A549 (cell line): ENCODE results near the gene PRKD3. TPM values are rescaled to one million over a fixed set of nuclear protein-coding genes. Genes with fewer than 3 reads are reported as not detected.

Experiments
- ATAC-seq, 2 experiments: fragments of 200-7000 bp in 1 of 2; fragments of >200 bp in 1 of 2; cut with Nextera tagmentation in 1 of 2; cut with Tn5 transposase in 1 of 2; 3 replicates each; pipeline versions ENCODE4 v1.8.0 to v1.9.1; 2018 to 2020; ENCODE audit warnings: mild to moderate bottlenecking in 1 of 2, moderate library complexity in 1 of 2
- CTCF ChIA-PET: fragments of 300-600 bp; sonication (Branson Sonifier 250); formaldehyde crosslinking; extraction: SDS; loops from one replicate; lab custom pipeline; 2021; ENCODE audit warnings: antibody characterized with exemption, inconsistent platforms; lab: Yijun Ruan, JAX
- POLR2A ChIA-PET: fragments of 350-600 bp; formaldehyde crosslinking; extraction: SDS; loops from one replicate; lab custom pipeline; 2021; ENCODE audit warnings: antibody characterized with exemption, inconsistent platforms; lab: Yijun Ruan, JAX
- DNase-seq, 2 experiments: peaks; one replicate each; pipeline versions ENCODE4 v3.0.0 to v3.0.0-alpha.2; 2011 to 2016; ENCODE audit warnings: low read depth in 1 of 2, low spot score in 1 of 2
- FAIRE-seq: peaks from 2 replicates; lab custom pipeline; 2011; peaks lifted over from hg19 to GRCh38; lab: Jason Lieb, UNC
- H3K27ac ChIP-seq, 2 experiments: fragments of >200 bp; sonication (Bioruptor Twin); formaldehyde crosslinking; 3 replicates each; pipeline ENCODE4 v1.5.1; 2016 to 2017
- H3K4me1 ChIP-seq: fragments of >200 bp; sonication (Bioruptor Twin); formaldehyde crosslinking; 3 replicates; pipeline ENCODE4 v1.6.1; 2016
- H3K4me2 ChIP-seq: fragments of >200 bp; sonication (Bioruptor Twin); formaldehyde crosslinking; 3 replicates; pipeline ENCODE4 v1.6.1; 2016
- H3K4me3 ChIP-seq: fragments of >200 bp; sonication (Bioruptor Twin); formaldehyde crosslinking; 3 replicates; pipeline ENCODE4 v1.5.1; 2016
- H3K9me3 ChIP-seq: fragments of >200 bp; sonication (Bioruptor Twin); formaldehyde crosslinking; 3 replicates; pipeline ENCODE4 v1.6.1; 2016
- CEBPB ChIP-seq, 2 experiments: fragments of >200 bp in 1 of 2; sonication (Bioruptor Twin) in 1 of 2; formaldehyde crosslinking in 1 of 2; IDR thresholded peaks; 2 replicates each; pipeline ENCODE4 v1.6.1; 2012 to 2016
- CHD4 ChIP-seq: fragments of 200-600 bp; sonication (generic); IDR thresholded peaks from 2 replicates; pipeline ENCODE4 v1.6.1; 2016; ENCODE audit warnings: antibody characterized with exemption, mild to moderate bottlenecking, borderline replicate concordance
- EHMT2 ChIP-seq: fragments of 200-600 bp; sonication (generic); IDR thresholded peaks from 2 replicates; pipeline ENCODE4 v1.6.1; 2016; ENCODE audit warnings: antibody characterized with exemption, low read depth, mild to moderate bottlenecking, moderate library complexity
- JUN ChIP-seq, 2 experiments: fragments of >200 bp; sonication (Bioruptor Twin); formaldehyde crosslinking; IDR thresholded peaks; 2 replicates in 1 of 2; 3 replicates in 1 of 2; pipeline ENCODE4 v1.6.1; 2016 to 2017
- JUNB ChIP-seq: fragments of >200 bp; sonication (Bioruptor Twin); formaldehyde crosslinking; IDR thresholded peaks from 2 replicates; pipeline ENCODE4 v1.6.1; 2016
- NPAS2 ChIP-seq: fragments of 250-450 bp; sonication (Bioruptor Pico); IDR thresholded peaks from 2 replicates; pipeline ENCODE4 v1.8.0; 2022; ENCODE audit warnings: mild to moderate bottlenecking, moderate library complexity, borderline replicate concordance
- POLR2A ChIP-seq: IDR thresholded peaks from 2 replicates; pipeline ENCODE4 v1.6.1; 2012; ENCODE audit warnings: mild to moderate bottlenecking, low read length
- RFX5 ChIP-seq: fragments of 450-650 bp; IDR thresholded peaks from 2 replicates; pipeline ENCODE4 v1.7.1; 2014; ENCODE audit warnings: antibody characterized with exemption, mild to moderate bottlenecking, moderate library complexity
- SREBF2 ChIP-seq: fragments of 450-650 bp; IDR thresholded peaks from 2 replicates; pipeline ENCODE4 v1.6.1; 2014; ENCODE audit warnings: mild to moderate bottlenecking, moderate library complexity
- ZC3H11A ChIP-seq: fragments of 450-650 bp; IDR thresholded peaks from 2 replicates; pipeline ENCODE4 v1.6.1; 2014; ENCODE audit warnings: antibody characterized with exemption, mild to moderate bottlenecking
- ZFP36 ChIP-seq: fragments of 450-650 bp; IDR thresholded peaks from 2 replicates; pipeline ENCODE4 v1.6.1; 2014; ENCODE audit warnings: borderline replicate concordance; ENCODE audit not compliant: partially characterized antibody
- ZSCAN20 ChIP-seq: fragments of 250-450 bp; sonication (Bioruptor Pico); IDR thresholded peaks from 2 replicates; pipeline ENCODE4 v1.8.0; 2022; ENCODE audit warnings: mild to moderate bottlenecking, moderate library complexity
- WGBS: methylation state at CpG from one replicate; pipeline ENCODE4 v1.1.6; 2017; ENCODE audit errors: missing lambda C conversion rate; 5-methylcytosine and 5-hydroxymethylcytosine counted together
- polyA plus RNA-seq, 4 experiments: library from polyadenylated mRNA; depleted of rRNA in 3 of 4; stranded (reverse); fragments of >200 nt; fragmentation: RNase III in 1 of 4; extraction: RNeasy Plus Mini Kit Qiagen cat#74134 plus additional on column Dnase treatment in 1 of 4; gene quantifications; 2 replicates in 3 of 4; 3 replicates in 1 of 4; pipeline ENCODE4 v1.2.3, GENCODE V29; 2011 to 2017
- TF ChIP-seq, protein P1 (sequence below): fragments of 200-600 bp; sonication (generic); IDR thresholded peaks from 2 replicates; pipeline ENCODE4 v1.6.1; 2016; ENCODE audit warnings: antibody characterized with exemption, mild to moderate bottlenecking, moderate library complexity
- TF ChIP-seq, protein P2 (sequence below): IDR thresholded peaks from 2 replicates; pipeline ENCODE4 v1.6.1; 2012; ENCODE audit warnings: low read depth, borderline replicate concordance
- TF ChIP-seq, protein P3 (sequence below): IDR thresholded peaks from 2 replicates; pipeline ENCODE4 v1.6.1; 2012
- TF ChIP-seq, protein P4 (sequence below): fragments of >200 bp; sonication (Bioruptor Twin); formaldehyde crosslinking; IDR thresholded peaks from 3 replicates; pipeline ENCODE4 v1.6.1; 2016
- TF ChIP-seq, protein P5 (sequence below): fragments of >200 bp; sonication (Bioruptor Twin); formaldehyde crosslinking; IDR thresholded peaks from 2 replicates; pipeline ENCODE4 v1.6.1; 2016

PRKD3 gene
- polyA plus RNA-seq, 2 of the 4 experiments (the other 2 are of a cell fraction), result 18.2 to 28.9 TPM

DNA sequence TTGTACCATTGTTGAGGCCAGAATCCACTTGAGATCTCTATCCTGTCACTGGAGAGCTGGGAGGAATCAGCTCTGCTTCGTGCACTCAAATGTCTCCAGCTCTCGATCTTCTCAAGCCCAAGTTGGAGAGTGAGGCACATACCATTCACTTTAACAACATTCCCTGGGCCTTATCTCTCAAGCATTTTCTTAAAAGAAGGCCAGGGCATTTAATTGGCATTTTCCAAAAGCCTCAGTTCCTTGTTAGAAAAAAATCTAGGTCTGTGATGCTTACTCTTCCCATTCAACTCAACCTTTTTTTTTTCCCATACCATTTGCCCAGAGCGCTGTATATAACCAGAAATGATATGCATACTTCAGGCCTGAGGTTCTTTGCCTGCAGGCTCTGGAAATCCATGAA lies 29.9 kb upstream of the PRKD3 start (continued):
- TF ChIP-seq, protein P1, sequence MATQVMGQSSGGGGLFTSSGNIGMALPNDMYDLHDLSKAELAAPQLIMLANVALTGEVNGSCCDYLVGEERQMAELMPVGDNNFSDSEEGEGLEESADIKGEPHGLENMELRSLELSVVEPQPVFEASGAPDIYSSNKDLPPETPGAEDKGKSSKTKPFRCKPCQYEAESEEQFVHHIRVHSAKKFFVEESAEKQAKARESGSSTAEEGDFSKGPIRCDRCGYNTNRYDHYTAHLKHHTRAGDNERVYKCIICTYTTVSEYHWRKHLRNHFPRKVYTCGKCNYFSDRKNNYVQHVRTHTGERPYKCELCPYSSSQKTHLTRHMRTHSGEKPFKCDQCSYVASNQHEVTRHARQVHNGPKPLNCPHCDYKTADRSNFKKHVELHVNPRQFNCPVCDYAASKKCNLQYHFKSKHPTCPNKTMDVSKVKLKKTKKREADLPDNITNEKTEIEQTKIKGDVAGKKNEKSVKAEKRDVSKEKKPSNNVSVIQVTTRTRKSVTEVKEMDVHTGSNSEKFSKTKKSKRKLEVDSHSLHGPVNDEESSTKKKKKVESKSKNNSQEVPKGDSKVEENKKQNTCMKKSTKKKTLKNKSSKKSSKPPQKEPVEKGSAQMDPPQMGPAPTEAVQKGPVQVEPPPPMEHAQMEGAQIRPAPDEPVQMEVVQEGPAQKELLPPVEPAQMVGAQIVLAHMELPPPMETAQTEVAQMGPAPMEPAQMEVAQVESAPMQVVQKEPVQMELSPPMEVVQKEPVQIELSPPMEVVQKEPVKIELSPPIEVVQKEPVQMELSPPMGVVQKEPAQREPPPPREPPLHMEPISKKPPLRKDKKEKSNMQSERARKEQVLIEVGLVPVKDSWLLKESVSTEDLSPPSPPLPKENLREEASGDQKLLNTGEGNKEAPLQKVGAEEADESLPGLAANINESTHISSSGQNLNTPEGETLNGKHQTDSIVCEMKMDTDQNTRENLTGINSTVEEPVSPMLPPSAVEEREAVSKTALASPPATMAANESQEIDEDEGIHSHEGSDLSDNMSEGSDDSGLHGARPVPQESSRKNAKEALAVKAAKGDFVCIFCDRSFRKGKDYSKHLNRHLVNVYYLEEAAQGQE, result no peak
- TF ChIP-seq SREBF2 (no peak), JUN (IDR thresholded peaks at IDR 0.05) (no peak)
- TF ChIP-seq, protein P2, sequence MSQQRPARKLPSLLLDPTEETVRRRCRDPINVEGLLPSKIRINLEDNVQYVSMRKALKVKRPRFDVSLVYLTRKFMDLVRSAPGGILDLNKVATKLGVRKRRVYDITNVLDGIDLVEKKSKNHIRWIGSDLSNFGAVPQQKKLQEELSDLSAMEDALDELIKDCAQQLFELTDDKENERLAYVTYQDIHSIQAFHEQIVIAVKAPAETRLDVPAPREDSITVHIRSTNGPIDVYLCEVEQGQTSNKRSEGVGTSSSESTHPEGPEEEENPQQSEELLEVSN, result no peak
- TF ChIP-seq, all 56 proteins: peak for 0

DNA sequence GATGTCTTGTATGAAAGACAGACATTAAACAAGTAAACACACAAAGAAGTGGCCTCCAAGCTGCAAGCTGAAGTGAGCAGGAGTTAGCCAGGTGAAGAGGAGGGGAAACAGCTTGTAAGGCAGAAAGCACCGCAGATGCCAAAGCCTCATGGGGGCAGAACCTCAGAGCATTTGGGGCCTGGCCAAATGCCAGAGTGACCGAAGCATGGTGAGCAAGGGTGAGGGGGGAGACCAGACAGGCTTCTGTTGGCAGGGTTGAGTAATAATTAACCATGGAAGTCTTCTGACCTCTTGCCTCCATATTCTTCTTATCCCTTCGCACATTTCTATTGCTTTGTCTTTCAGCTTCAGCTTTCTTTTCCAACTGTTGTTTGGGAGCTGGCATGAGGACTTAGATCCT lies 25.4 kb upstream of the PRKD3 start:
- CTCF ChIA-PET, result interaction anchor here (1.0 to 3.2 kb wide), 7 partner anchors 9 to 527 kb away, joined by 3 to 10 read pairs (median 3); no protein-coding TSS in a partner anchor
- Histone ChIP-seq H3K4me2 (peak overlapping the region; percentile 60), H3K9me3 (no peaks in the 10 kb centered on the region), H3K27ac (peak overlapping the region; percentile 11 to 60; a peak in 3 of 6 replicates), H3K4me1 (peaks cover 28% of the 10 kb centered on the region), H3K4me3 (no peak overlapping the region)
- ATAC-seq (peak; percentile 22 to 64; a peak in 3 of 6 replicates), DNase-seq (peak in 1 of 2 experiments; percentile 52), FAIRE-seq (no peak)
- no peak for TF ChIP-seq POLR2A
- no peak for TF ChIP-seq ZSCAN20 (CRISPR knock-in tag)
- TF ChIP-seq CHD4, result no peak
- TF ChIP-seq, protein P3, sequence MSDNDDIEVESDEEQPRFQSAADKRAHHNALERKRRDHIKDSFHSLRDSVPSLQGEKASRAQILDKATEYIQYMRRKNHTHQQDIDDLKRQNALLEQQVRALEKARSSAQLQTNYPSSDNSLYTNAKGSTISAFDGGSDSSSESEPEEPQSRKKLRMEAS, result peak; percentile 30; the same call in 1 of the 2 replicates
- TF ChIP-seq JUNB, result no peak
- WGBS, result 19% methylated on average over 3 of the region's 3 CpGs
- POLR2A ChIA-PET, result no interaction called here

DNA sequence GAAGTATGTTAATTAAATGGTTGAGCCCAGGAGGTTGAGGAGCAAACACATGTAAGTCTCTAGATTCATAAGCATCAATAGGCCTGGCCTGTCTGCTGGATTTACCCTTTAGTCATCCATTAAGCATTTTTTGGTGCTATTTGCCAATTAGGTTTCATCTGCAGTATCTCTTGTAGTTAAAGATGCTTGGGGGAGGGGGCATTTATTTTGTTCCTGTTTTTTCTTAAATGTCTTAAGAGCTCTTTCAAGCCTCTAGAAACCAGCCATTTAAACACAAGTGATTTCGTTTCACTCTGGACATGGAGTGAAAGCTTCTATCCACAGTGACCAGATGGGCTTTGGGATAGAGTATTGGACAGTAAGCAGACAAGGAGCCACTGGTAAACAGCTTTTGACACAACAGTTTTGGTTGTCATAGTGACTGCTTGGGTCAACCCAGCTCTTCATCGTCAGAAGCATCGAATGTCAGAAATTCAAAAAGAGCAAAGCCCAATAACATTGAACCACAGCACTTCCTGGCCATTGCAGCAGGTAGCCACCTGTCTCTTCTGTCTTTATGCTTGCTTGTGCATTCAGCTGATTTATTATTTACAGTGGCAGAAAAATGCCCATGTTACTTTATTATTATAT lies 24.7 kb upstream of the PRKD3 start:
- Histone ChIP-seq H3K27ac (peak overlapping the region in 1 of 2 experiments; percentile 60; a peak in 2 of 6 replicates), H3K9me3 (no peaks in the 10 kb centered on the region), H3K4me3 (no peak overlapping the region), H3K4me1 (peaks cover 28% of the 10 kb centered on the region), H3K4me2 (peak overlapping the region; percentile 60)
- no peak for FAIRE-seq
- DNase-seq, result peak in 1 of 2 experiments; percentile 29
- TF ChIP-seq ZFP36, result no peak
- TF ChIP-seq, protein P1, result no peak
- ChIA-PET CTCF (interaction anchor here (0.7 to 3.2 kb wide), 7 partner anchors 9 to 542 kb away, joined by 3 to 10 read pairs (median 3); no protein-coding TSS in a partner anchor), POLR2A (interaction anchor here (0.6 kb wide), 1 partner anchor 46 kb away, joined by 3 read pairs; no protein-coding TSS in a partner anchor)
- ATAC-seq, result peak in 1 of 2 experiments; percentile 7; a peak in 2 of 6 replicates
- 62% methylated on average over 3 of the region's 3 CpGs for WGBS

DNA sequence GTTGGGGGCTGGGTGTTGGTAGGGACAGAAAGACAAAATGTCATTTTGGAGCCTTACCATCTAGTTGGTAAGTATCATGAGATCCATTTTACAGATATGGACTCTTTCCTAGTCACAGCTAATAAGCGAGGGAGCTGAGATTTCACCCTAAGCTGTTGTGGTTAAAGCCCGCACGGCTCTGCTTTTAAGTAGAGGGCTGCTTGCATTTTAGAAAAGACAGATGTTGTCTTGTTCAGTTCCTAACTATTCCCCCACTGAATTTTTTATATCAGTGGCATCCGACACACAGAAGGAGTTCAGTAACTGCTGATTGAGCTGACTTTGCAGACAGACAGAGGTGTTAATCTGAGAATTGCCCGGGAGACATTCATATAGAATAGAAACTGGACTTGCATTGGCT lies 23.5 kb upstream of the PRKD3 start:
- POLR2A ChIA-PET, result no interaction called here
- WGBS, result 86% methylated on average over 5 of the region's 5 CpGs

More for the DNA sequence above, 23.5 kb upstream of the PRKD3 start:
- CTCF ChIA-PET, result interaction anchor here (2.4 to 3.2 kb wide), 2 partner anchors 48 to 529 kb away, joined by 9 to 10 read pairs; no protein-coding TSS in a partner anchor
- no peak overlapping the region for H3K27ac ChIP-seq
- FAIRE-seq (no peak), DNase-seq (no peak)
- no peaks in the 10 kb centered on the region for H3K9me3 ChIP-seq
- H3K4me2 ChIP-seq, result no peak overlapping the region
- no peak overlapping the region for H3K4me3 ChIP-seq
- TF ChIP-seq SREBF2, result no peak
- TF ChIP-seq, protein P4, sequence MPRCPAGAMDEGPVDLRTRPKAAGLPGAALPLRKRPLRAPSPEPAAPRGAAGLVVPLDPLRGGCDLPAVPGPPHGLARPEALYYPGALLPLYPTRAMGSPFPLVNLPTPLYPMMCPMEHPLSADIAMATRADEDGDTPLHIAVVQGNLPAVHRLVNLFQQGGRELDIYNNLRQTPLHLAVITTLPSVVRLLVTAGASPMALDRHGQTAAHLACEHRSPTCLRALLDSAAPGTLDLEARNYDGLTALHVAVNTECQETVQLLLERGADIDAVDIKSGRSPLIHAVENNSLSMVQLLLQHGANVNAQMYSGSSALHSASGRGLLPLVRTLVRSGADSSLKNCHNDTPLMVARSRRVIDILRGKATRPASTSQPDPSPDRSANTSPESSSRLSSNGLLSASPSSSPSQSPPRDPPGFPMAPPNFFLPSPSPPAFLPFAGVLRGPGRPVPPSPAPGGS, result no peak
- no peak for TF ChIP-seq JUN (IDR thresholded peaks at IDR 0.05)
- no peak for TF ChIP-seq JUNB
- no peak for TF ChIP-seq NPAS2 (CRISPR knock-in tag)
- no peak for TF ChIP-seq EHMT2
- no peak for TF ChIP-seq CEBPB (IDR thresholded peaks at IDR 0.05)
- no peak for TF ChIP-seq ZC3H11A
- TF ChIP-seq RFX5, result no peak
- TF ChIP-seq, protein P5, sequence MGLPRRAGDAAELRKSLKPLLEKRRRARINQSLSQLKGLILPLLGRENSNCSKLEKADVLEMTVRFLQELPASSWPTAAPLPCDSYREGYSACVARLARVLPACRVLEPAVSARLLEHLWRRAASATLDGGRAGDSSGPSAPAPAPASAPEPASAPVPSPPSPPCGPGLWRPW, result no peak
- TF ChIP-seq, all 56 proteins: peak for 0
- H3K4me1 ChIP-seq, result peaks cover 38% of the 10 kb centered on the region
- ATAC-seq, result no peak
